A549 (cell line): ENCODE data around the gene SMIM33. TPM values are rescaled to one million over a fixed set of nuclear protein-coding genes. Genes with fewer than 3 reads are reported as not detected.
A peak's percentile ranks its signal among the peaks of the same experiment; 100 is the strongest.

Experiments used
- ATAC-seq, 2 experiments: fragments of 200-7000 bp in 1 of 2; fragments of >200 bp in 1 of 2; cut with Nextera tagmentation in 1 of 2; cut with Tn5 transposase in 1 of 2; 3 replicates each; pipeline versions ENCODE4 v1.8.0 to v1.9.1; 2018 to 2020; ENCODE audit warnings: mild to moderate bottlenecking in 1 of 2, moderate library complexity in 1 of 2
- CTCF ChIA-PET: fragments of 300-600 bp; sonication (Branson Sonifier 250); formaldehyde crosslinking; extraction: SDS; loops from one replicate; lab custom pipeline; 2021; ENCODE audit warnings: antibody characterized with exemption, inconsistent platforms; lab: Yijun Ruan, JAX
- POLR2A ChIA-PET: fragments of 350-600 bp; formaldehyde crosslinking; extraction: SDS; loops from one replicate; lab custom pipeline; 2021; ENCODE audit warnings: antibody characterized with exemption, inconsistent platforms; lab: Yijun Ruan, JAX
- DNase-seq, 2 experiments: peaks; one replicate each; pipeline versions ENCODE4 v3.0.0 to v3.0.0-alpha.2; 2011 to 2016; ENCODE audit warnings: low read depth in 1 of 2, low spot score in 1 of 2
- FAIRE-seq: peaks from 2 replicates; lab custom pipeline; 2011; peaks lifted over from hg19 to GRCh38; lab: Jason Lieb, UNC
- H3K27ac ChIP-seq, 2 experiments: fragments of >200 bp; sonication (Bioruptor Twin); formaldehyde crosslinking; 3 replicates each; pipeline ENCODE4 v1.5.1; 2016 to 2017
- H3K4me1 ChIP-seq: fragments of >200 bp; sonication (Bioruptor Twin); formaldehyde crosslinking; 3 replicates; pipeline ENCODE4 v1.6.1; 2016
- H3K4me2 ChIP-seq: fragments of >200 bp; sonication (Bioruptor Twin); formaldehyde crosslinking; 3 replicates; pipeline ENCODE4 v1.6.1; 2016
- H3K4me3 ChIP-seq: fragments of >200 bp; sonication (Bioruptor Twin); formaldehyde crosslinking; 3 replicates; pipeline ENCODE4 v1.5.1; 2016
- H3K9me3 ChIP-seq: fragments of >200 bp; sonication (Bioruptor Twin); formaldehyde crosslinking; 3 replicates; pipeline ENCODE4 v1.6.1; 2016
- BHLHE40 ChIP-seq: IDR thresholded peaks from 2 replicates; pipeline ENCODE4 v1.6.1; 2012; ENCODE audit warnings: low read depth, low read length, inconsistent platforms
- CBX2 ChIP-seq: fragments of 200-600 bp; sonication (generic); IDR thresholded peaks from 2 replicates; pipeline ENCODE4 v1.6.1; 2016; ENCODE audit warnings: low read depth, mild to moderate bottlenecking, borderline replicate concordance
- CEBPB ChIP-seq, 2 experiments: fragments of >200 bp in 1 of 2; sonication (Bioruptor Twin) in 1 of 2; formaldehyde crosslinking in 1 of 2; IDR thresholded peaks; 2 replicates each; pipeline ENCODE4 v1.6.1; 2012 to 2016
- CHD4 ChIP-seq: fragments of 200-600 bp; sonication (generic); IDR thresholded peaks from 2 replicates; pipeline ENCODE4 v1.6.1; 2016; ENCODE audit warnings: antibody characterized with exemption, mild to moderate bottlenecking, borderline replicate concordance
- EHF ChIP-seq: fragments of 250-450 bp; sonication (Bioruptor Pico); IDR thresholded peaks from 2 replicates; pipeline ENCODE4 v1.5.0; 2020; ENCODE audit warnings: mild to moderate bottlenecking
- EP300 ChIP-seq, 2 experiments: fragments of >200 bp; sonication (Bioruptor Twin); formaldehyde crosslinking; IDR thresholded peaks; 2 replicates in 1 of 2; 3 replicates in 1 of 2; pipeline ENCODE4 v1.6.1; 2016 to 2017
- GATA3 ChIP-seq: IDR thresholded peaks from 2 replicates; pipeline ENCODE4 v1.6.1; 2012; ENCODE audit warnings: borderline replicate concordance
- HEYL ChIP-seq: fragments of 250-450 bp; sonication (Bioruptor Pico); IDR thresholded peaks from 2 replicates; pipeline ENCODE4 v1.8.0; 2021; ENCODE audit warnings: mild to moderate bottlenecking, moderate library complexity
- HOXB13 ChIP-seq: fragments of 250-450 bp; sonication (Bioruptor Pico); IDR thresholded peaks from 2 replicates; pipeline ENCODE4 v1.5.0; 2020; ENCODE audit warnings: low read depth, mild to moderate bottlenecking, moderate library complexity
- JUNB ChIP-seq: fragments of >200 bp; sonication (Bioruptor Twin); formaldehyde crosslinking; IDR thresholded peaks from 2 replicates; pipeline ENCODE4 v1.6.1; 2016
- MAFK ChIP-seq: fragments of 450-650 bp; IDR thresholded peaks from 2 replicates; pipeline ENCODE4 v1.6.1; 2014; ENCODE audit not compliant: partially characterized antibody
- NFE2L2 ChIP-seq: fragments of 150-350 bp; conservative IDR thresholded peaks from 2 replicates; pipeline ENCODE4 v1.6.1; 2014; ENCODE audit warnings: low read length
- NPAS2 ChIP-seq: fragments of 250-450 bp; sonication (Bioruptor Pico); IDR thresholded peaks from 2 replicates; pipeline ENCODE4 v1.8.0; 2022; ENCODE audit warnings: mild to moderate bottlenecking, moderate library complexity, borderline replicate concordance
- NR3C1 ChIP-seq: fragments of >200 bp; sonication (Bioruptor Twin); formaldehyde crosslinking; IDR thresholded peaks from 3 replicates; pipeline ENCODE4 v1.6.1; 2017
- POLR2A ChIP-seq: IDR thresholded peaks from 2 replicates; pipeline ENCODE4 v1.6.1; 2012; ENCODE audit warnings: mild to moderate bottlenecking, low read length
- POLR2AphosphoS2 ChIP-seq: conservative IDR thresholded peaks from 2 replicates; pipeline ENCODE4 v1.6.1; 2012; ENCODE audit warnings: low read length, improper control_type of control experiment, inconsistent platforms
- RAD21 ChIP-seq, 2 experiments: fragments of >200 bp in 1 of 2; sonication (Bioruptor Twin) in 1 of 2; formaldehyde crosslinking in 1 of 2; IDR thresholded peaks in 1 of 2; conservative IDR thresholded peaks in 1 of 2; 2 replicates in 1 of 2; 3 replicates in 1 of 2; pipeline ENCODE4 v1.6.1; 2012 to 2018; ENCODE audit warnings: inconsistent platforms in 1 of 2
- SMC3 ChIP-seq: fragments of >200 bp; sonication (Bioruptor Twin); formaldehyde crosslinking; IDR thresholded peaks from 3 replicates; pipeline ENCODE4 v1.6.1; 2018; ENCODE audit warnings: inconsistent platforms
- SREBF2 ChIP-seq: fragments of 450-650 bp; IDR thresholded peaks from 2 replicates; pipeline ENCODE4 v1.6.1; 2014; ENCODE audit warnings: mild to moderate bottlenecking, moderate library complexity
- TFCP2L1 ChIP-seq: fragments of 250-450 bp; sonication (Bioruptor Pico); IDR thresholded peaks from 2 replicates; pipeline ENCODE4 v1.5.0; 2021; ENCODE audit warnings: mild to moderate bottlenecking
- ZSCAN20 ChIP-seq: fragments of 250-450 bp; sonication (Bioruptor Pico); IDR thresholded peaks from 2 replicates; pipeline ENCODE4 v1.8.0; 2022; ENCODE audit warnings: mild to moderate bottlenecking, moderate library complexity
- WGBS: methylation state at CpG from one replicate; pipeline ENCODE4 v1.1.6; 2017; ENCODE audit errors: missing lambda C conversion rate; 5-methylcytosine and 5-hydroxymethylcytosine counted together
- polyA minus RNA-seq: library from RNA; depleted of rRNA, polyadenylated mRNA; stranded (reverse); fragments of >200 nt; gene quantifications from 2 replicates; pipeline ENCODE4 v1.2.3, GENCODE V29; 2011; rRNA and poly(A)+ RNA removed
- polyA plus RNA-seq, 4 experiments: library from polyadenylated mRNA; depleted of rRNA in 3 of 4; stranded (reverse); fragments of >200 nt; fragmentation: RNase III in 1 of 4; extraction: RNeasy Plus Mini Kit Qiagen cat#74134 plus additional on column Dnase treatment in 1 of 4; gene quantifications; 2 replicates in 3 of 4; 3 replicates in 1 of 4; pipeline ENCODE4 v1.2.3, GENCODE V29; 2011 to 2017
- TF ChIP-seq, protein P1 (sequence below): IDR thresholded peaks from 2 replicates; pipeline ENCODE4 v1.6.1; 2012
- TF ChIP-seq, protein P2 (sequence below): fragments of 250-450 bp; sonication (Bioruptor Pico); IDR thresholded peaks from 2 replicates; pipeline ENCODE4 v1.5.0; 2021; ENCODE audit warnings: mild to moderate bottlenecking, moderate library complexity, borderline replicate concordance
- TF ChIP-seq, protein P3 (sequence below): fragments of 200-600 bp; sonication (generic); IDR thresholded peaks from 2 replicates; pipeline ENCODE4 v1.6.1; 2016; ENCODE audit warnings: antibody characterized with exemption, mild to moderate bottlenecking, moderate library complexity

SMIM33 gene
- polyA plus RNA-seq (2011; rRNA removed) (not detected in 2 replicates), polyA plus RNA-seq (2017; fragmentation: RNase III; extraction: RNeasy Plus Mini Kit Qiagen cat#74134 plus additional on column Dnase treatment) (not detected in 3 replicates), polyA minus RNA-seq (not detected in 2 replicates)
- polyA plus RNA-seq (2012; cell fraction: cytosol; rRNA removed) = not detected in 2 replicates
- 0.02 TPM in 1 of 2 replicates, not detected in the other for polyA plus RNA-seq (2012; cell fraction: nucleus; rRNA removed)

DNA sequence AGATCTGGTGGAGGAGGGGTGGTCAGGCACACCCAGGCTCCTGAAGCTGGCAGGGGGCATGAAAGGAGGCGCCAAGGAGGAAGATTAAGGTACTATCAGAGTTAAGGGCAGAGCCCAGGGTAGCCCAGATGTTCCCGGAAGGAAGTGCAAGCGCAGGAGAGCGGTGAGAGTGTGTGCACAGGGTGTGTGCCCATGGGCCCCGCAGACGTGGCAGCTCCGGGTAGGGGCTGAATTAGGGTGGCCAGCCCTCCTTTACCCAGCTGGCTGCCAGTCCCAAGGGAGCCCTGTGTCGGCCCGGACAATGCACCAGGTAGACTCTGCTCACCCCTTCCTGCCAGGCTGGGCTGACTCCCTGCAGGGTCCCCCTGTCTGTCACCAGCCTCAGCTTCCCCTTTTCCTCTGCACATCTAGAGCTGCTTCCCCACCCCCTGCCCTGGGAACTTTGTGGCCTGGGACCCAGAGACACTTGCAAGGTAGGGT, at the start of gene SMIM33:
SMIM33 (plus strand) TSS at position 184 of the 480 bp plus-strand sequence; CDS start at position 302, 118 bp downstream.
- no peak for FAIRE-seq
- 74% methylated on average over 9 of the region's 9 CpGs for WGBS
- POLR2A ChIA-PET = no interaction called here

DNA sequence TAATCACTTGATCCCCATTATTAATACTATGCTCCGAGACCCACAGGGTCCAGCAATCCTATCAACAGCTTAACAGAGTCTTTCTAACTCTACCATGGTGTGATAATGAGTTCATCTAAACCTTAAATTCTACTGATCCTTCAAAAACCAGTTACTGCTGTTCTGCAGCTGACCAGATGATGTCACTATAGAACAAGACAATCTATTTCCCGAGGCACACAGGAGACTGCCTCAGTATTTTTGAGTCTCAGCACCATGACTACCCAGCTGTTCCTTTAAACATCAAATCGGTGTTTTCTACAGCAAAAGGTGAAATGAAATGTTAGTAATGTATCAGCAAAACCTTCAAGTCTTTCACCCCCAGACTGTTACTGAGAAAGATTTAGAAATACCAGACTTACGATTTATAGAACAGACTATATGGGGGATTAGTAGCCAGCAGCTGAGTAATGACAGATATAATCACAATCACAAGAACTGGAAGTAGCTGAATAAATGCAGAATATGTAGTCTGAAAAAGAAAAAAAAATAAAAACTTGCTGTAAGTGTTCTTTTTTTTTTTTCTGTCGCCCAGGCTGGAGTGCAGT, 48.4 kb upstream of the SMIM33 start:
- ChIA-PET CTCF (interaction anchor here (0.6 to 13.8 kb wide), 47 partner anchors 8 to 1232 kb away, joined by 3 to 392 read pairs (median 4); partner anchors contain the start of genes DNAJC18, SPATA24 and STING1), POLR2A (no interaction called here)
- H3K27ac ChIP-seq = no peak overlapping the region
- TF ChIP-seq, protein P1, sequence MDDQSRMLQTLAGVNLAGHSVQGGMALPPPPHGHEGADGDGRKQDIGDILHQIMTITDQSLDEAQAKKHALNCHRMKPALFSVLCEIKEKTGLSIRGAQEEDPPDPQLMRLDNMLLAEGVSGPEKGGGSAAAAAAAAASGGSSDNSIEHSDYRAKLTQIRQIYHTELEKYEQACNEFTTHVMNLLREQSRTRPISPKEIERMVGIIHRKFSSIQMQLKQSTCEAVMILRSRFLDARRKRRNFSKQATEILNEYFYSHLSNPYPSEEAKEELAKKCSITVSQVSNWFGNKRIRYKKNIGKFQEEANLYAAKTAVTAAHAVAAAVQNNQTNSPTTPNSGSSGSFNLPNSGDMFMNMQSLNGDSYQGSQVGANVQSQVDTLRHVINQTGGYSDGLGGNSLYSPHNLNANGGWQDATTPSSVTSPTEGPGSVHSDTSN = no peak
- TF ChIP-seq JUNB (no peak), CEBPB (IDR thresholded peaks at IDR 0.05) (no peak), GATA3 (no peak), NPAS2 (CRISPR knock-in tag) (no peak), EP300 (IDR thresholded peaks at IDR 0.05) (no peak), NR3C1 (no peak), ZSCAN20 (CRISPR knock-in tag) (no peak), SMC3 (peak; percentile 73), SREBF2 (no peak), RAD21 (conservative IDR thresholded peaks at IDR 0.05 in 1 of 2, IDR thresholded peaks at IDR 0.05 in 1 of 2) (peak; percentile 92 to 97), CBX2 (no peak), HOXB13 (CRISPR knock-in tag) (no peak), POLR2A (no peak), HEYL (CRISPR knock-in tag) (no peak), EHF (CRISPR knock-in tag) (no peak), POLR2AphosphoS2 (no peak), TFCP2L1 (CRISPR knock-in tag) (no peak), CHD4 (no peak), MAFK (no peak), BHLHE40 (no peak)
- TF ChIP-seq, protein P2, sequence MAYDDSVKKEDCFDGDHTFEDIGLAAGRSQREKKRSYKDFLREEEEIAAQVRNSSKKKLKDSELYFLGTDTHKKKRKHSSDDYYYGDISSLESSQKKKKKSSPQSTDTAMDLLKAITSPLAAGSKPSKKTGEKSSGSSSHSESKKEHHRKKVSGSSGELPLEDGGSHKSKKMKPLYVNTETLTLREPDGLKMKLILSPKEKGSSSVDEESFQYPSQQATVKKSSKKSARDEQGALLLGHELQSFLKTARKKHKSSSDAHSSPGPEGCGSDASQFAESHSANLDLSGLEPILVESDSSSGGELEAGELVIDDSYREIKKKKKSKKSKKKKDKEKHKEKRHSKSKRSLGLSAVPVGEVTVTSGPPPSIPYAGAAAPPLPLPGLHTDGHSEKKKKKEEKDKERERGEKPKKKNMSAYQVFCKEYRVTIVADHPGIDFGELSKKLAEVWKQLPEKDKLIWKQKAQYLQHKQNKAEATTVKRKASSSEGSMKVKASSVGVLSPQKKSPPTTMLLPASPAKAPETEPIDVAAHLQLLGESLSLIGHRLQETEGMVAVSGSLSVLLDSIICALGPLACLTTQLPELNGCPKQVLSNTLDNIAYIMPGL (CRISPR knock-in tag) = no peak
- TF ChIP-seq, protein P3, sequence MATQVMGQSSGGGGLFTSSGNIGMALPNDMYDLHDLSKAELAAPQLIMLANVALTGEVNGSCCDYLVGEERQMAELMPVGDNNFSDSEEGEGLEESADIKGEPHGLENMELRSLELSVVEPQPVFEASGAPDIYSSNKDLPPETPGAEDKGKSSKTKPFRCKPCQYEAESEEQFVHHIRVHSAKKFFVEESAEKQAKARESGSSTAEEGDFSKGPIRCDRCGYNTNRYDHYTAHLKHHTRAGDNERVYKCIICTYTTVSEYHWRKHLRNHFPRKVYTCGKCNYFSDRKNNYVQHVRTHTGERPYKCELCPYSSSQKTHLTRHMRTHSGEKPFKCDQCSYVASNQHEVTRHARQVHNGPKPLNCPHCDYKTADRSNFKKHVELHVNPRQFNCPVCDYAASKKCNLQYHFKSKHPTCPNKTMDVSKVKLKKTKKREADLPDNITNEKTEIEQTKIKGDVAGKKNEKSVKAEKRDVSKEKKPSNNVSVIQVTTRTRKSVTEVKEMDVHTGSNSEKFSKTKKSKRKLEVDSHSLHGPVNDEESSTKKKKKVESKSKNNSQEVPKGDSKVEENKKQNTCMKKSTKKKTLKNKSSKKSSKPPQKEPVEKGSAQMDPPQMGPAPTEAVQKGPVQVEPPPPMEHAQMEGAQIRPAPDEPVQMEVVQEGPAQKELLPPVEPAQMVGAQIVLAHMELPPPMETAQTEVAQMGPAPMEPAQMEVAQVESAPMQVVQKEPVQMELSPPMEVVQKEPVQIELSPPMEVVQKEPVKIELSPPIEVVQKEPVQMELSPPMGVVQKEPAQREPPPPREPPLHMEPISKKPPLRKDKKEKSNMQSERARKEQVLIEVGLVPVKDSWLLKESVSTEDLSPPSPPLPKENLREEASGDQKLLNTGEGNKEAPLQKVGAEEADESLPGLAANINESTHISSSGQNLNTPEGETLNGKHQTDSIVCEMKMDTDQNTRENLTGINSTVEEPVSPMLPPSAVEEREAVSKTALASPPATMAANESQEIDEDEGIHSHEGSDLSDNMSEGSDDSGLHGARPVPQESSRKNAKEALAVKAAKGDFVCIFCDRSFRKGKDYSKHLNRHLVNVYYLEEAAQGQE = no peak

More for the DNA sequence above, at the start of gene SMIM33:
- no peak within 1 kb of the TSS for H3K4me2 ChIP-seq
- H3K27ac ChIP-seq = no peak within 1 kb of the TSS
- TF ChIP-seq NFE2L2 (no peak), EP300 (IDR thresholded peaks at IDR 0.05) (no peak)
- TF ChIP-seq, protein P3 = no peak
- DNase-seq = no peak
- CTCF ChIA-PET = interaction anchor here (1.2 kb wide), 1 partner anchor 8 kb away, joined by 3 read pairs; no protein-coding TSS in a partner anchor
- no peaks in the 10 kb centered on the region for H3K4me1 ChIP-seq
- H3K9me3 ChIP-seq = no peaks in the 10 kb centered on the region
- H3K4me3 ChIP-seq = no peak within 1 kb of the TSS
- no peak for ATAC-seq

More for the DNA sequence above, 48.4 kb upstream of the SMIM33 start:
- Histone ChIP-seq H3K4me3 (no peak overlapping the region), H3K4me1 (no peaks in the 10 kb centered on the region), H3K9me3 (no peaks in the 10 kb centered on the region), H3K4me2 (no peak overlapping the region)
- WGBS = 40% methylated on average over 5 of the region's 5 CpGs
- no peak for FAIRE-seq
- peak; percentile 87 to 92 for ATAC-seq
- DNase-seq = peak; percentile 69 to 85
